ENCODE measurements around the gene TEX55. TPM values are rescaled to one million over a fixed set of nuclear protein-coding genes. Genes with fewer than 3 reads are reported as not detected.
"Not testable (repeated sequence)": the region's sequence is repeated elsewhere in the genome, so short reads cannot be mapped to it uniquely, and the experiment has no call there.

Gene TEX55
- total RNA-seq, 2 donors from 2014 or later, result not detected

GRCh38 chr3:119120480-119120879 lies 25.5 kb upstream of the TEX55 start:
- Histone ChIP-seq H3K9me3 (no peaks in the 10 kb centered on the region), H3K27me3 (replicated peaks; ENCODE audit: insufficient read depth) (no peaks in the 10 kb centered on the region)

GRCh38 chr3:119122350-119122749 lies 23.6 kb upstream of the TEX55 start:
- Histone ChIP-seq H3K4me1 (ENCODE audit: control insufficient read depth in 1 of 2, low read depth in 2 of 2) (no peaks in the 10 kb centered on the region), H3K27me3 (replicated peaks; ENCODE audit: insufficient read depth) (no peaks in the 10 kb centered on the region), H3K27ac (no peak overlapping the region), H3K36me3 (no peaks in the 10 kb centered on the region), H3K4me3 (no peak overlapping the region), H3K9me3 (no peaks in the 10 kb centered on the region)
- no peak for DNase-seq (ENCODE audit: low spot score)
- no peak for ATAC-seq (ENCODE audit: insufficient number of reproducible peaks, low FRiP score, low read depth)
- TF ChIP-seq, protein P1, sequence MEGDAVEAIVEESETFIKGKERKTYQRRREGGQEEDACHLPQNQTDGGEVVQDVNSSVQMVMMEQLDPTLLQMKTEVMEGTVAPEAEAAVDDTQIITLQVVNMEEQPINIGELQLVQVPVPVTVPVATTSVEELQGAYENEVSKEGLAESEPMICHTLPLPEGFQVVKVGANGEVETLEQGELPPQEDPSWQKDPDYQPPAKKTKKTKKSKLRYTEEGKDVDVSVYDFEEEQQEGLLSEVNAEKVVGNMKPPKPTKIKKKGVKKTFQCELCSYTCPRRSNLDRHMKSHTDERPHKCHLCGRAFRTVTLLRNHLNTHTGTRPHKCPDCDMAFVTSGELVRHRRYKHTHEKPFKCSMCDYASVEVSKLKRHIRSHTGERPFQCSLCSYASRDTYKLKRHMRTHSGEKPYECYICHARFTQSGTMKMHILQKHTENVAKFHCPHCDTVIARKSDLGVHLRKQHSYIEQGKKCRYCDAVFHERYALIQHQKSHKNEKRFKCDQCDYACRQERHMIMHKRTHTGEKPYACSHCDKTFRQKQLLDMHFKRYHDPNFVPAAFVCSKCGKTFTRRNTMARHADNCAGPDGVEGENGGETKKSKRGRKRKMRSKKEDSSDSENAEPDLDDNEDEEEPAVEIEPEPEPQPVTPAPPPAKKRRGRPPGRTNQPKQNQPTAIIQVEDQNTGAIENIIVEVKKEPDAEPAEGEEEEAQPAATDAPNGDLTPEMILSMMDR (IDR thresholded peaks at IDR 0.05), result no peak

More at GRCh38 chr3:119120480-119120879, 25.5 kb upstream of the TEX55 start:
- Histone ChIP-seq H3K36me3 (no peaks in the 10 kb centered on the region), H3K4me1 (ENCODE audit: control insufficient read depth in 1 of 2, low read depth in 2 of 2) (no peaks in the 10 kb centered on the region), H3K4me3 (no peak overlapping the region), H3K27ac (no peak overlapping the region)
- ATAC-seq (ENCODE audit: insufficient number of reproducible peaks, low FRiP score, low read depth), result no peak
- TF ChIP-seq, protein P1 (IDR thresholded peaks at IDR 0.05), result no peak
- DNase-seq (ENCODE audit: low spot score), result no peak

- no peak for DNase-seq (ENCODE audit: low spot score)
- TF ChIP-seq, protein P1 (IDR thresholded peaks at IDR 0.05), result no peak
- Histone ChIP-seq H3K27ac (no peak overlapping the region), H3K4me1 (ENCODE audit: control insufficient read depth in 1 of 2, low read depth in 2 of 2) (no peaks in the 10 kb centered on the region), H3K4me3 (no peak overlapping the region), H3K9me3 (no peaks in the 10 kb centered on the region), H3K27me3 (replicated peaks; ENCODE audit: insufficient read depth) (no peaks in the 10 kb centered on the region), H3K36me3 (no peaks in the 10 kb centered on the region)
- no peak for ATAC-seq (ENCODE audit: insufficient number of reproducible peaks, low FRiP score, low read depth)
These were observed 20.6 kb upstream of the TEX55 start for GRCh38 chr3:119125342-119125741.

DNA sequence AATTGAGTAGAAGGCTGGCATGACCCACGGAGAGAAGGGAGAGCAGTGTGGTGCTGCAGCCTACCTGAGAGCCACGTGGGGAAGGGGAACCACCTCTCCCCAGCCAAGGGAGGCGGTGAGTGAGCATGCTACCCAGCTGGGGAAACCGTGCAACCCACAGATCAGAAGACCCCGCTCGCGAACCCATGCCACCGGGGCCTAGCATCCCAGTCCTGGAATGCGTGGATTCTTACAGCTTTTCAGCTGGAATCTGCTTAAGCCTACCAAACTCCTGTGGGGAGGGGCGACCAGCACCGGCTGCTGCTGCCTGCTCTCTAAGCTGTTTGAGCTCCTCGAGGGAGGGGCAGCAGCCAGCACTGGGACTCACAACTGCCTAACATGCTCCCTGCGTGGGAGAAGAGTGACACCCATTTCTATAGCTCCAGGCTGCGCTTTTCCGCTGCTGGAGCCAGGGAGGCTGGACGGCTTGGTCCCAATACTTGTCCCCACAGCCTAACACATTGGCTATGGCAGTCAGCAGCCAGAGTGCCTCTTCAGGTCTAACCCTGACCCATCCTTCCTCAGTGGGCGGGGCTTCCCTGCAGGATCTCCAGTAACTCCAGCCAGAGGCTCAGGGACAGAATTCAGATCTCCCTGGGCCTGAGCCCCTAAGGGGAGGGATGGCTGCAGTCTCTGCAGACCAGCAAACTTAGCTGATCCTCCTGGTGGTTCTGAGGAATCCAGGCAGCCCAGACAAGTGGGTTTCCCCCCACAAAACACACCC lies 20.0 kb upstream of the TEX55 start:
- DNase-seq (ENCODE audit: low spot score), result no peak
- ATAC-seq (ENCODE audit: insufficient number of reproducible peaks, low FRiP score, low read depth), result no peak
- H3K4me1 ChIP-seq (ENCODE audit: control insufficient read depth in 1 of 2, low read depth in 2 of 2), result no peaks in the 10 kb centered on the region

DNA sequence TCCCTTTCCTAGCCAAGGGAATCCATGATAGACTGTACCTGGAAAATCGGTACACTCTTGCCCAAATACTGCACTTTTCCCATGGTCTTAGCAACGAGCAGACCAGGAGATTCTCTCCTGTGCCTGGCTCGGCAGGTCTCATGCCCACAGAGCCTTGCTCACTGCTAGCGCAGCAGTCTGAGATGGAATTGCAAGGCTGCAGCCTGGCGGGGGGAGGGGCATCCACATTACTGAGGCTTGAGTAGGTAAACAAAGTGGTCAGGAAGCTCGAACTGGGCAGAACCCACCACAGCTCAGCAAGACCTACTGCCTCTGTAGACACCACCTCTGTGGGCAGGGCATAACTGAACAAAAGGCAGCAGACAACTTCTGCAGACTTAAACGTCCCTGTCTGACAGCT lies 15.7 kb upstream of the TEX55 start:
- not testable (repeated sequence) for H3K36me3 ChIP-seq; ATAC-seq (ENCODE audit: insufficient number of reproducible peaks, low FRiP score, low read depth); DNase-seq (ENCODE audit: low spot score); H3K27ac ChIP-seq; H3K9me3 ChIP-seq; H3K27me3 ChIP-seq (replicated peaks; ENCODE audit: insufficient read depth); H3K4me3 ChIP-seq; H3K4me1 ChIP-seq (ENCODE audit: control insufficient read depth in 1 of 2, low read depth in 2 of 2)

More for the DNA sequence above, 20.0 kb upstream of the TEX55 start:
- Histone ChIP-seq H3K9me3 (no peaks in the 10 kb centered on the region), H3K27me3 (replicated peaks; ENCODE audit: insufficient read depth) (no peaks in the 10 kb centered on the region), H3K4me3 (no peak overlapping the region), H3K27ac (no peak overlapping the region), H3K36me3 (no peaks in the 10 kb centered on the region)
- TF ChIP-seq, protein P1 (IDR thresholded peaks at IDR 0.05), result no peak

DNA sequence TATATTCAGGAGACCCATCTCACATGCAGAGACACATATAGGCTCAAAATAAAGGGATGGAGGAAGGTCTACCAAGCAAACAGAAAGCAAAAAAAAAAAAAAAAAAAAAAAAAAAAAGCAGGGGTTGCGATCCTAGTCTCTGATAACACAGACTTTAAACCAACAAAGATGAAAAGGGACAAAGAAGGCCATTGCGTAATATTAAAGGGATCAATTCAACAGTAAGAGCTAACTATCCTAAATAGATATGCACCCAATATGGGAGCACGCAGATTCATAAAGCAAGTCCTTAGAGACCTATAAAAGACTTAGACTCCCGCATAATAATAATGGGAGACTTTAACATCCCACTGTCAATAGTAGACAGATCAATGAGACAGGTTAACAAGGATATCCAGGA lies 13.7 kb upstream of the TEX55 start:
- not testable (repeated sequence) for H3K27ac ChIP-seq; H3K9me3 ChIP-seq; DNase-seq (ENCODE audit: low spot score); H3K4me3 ChIP-seq; H3K27me3 ChIP-seq (replicated peaks; ENCODE audit: insufficient read depth); H3K4me1 ChIP-seq (ENCODE audit: control insufficient read depth in 1 of 2, low read depth in 2 of 2); ATAC-seq (ENCODE audit: insufficient number of reproducible peaks, low FRiP score, low read depth); H3K36me3 ChIP-seq

GRCh38 chr3:119139360-119139759 lies 6.6 kb upstream of the TEX55 start:
- H3K36me3 ChIP-seq, result not testable (repeated sequence)

More at GRCh38 chr3:119139360-119139759, 6.6 kb upstream of the TEX55 start:
- ATAC-seq (ENCODE audit: insufficient number of reproducible peaks, low FRiP score, low read depth); H3K27me3 ChIP-seq (replicated peaks; ENCODE audit: insufficient read depth); H3K4me1 ChIP-seq (ENCODE audit: control insufficient read depth in 1 of 2, low read depth in 2 of 2); H3K9me3 ChIP-seq; H3K27ac ChIP-seq; H3K4me3 ChIP-seq; DNase-seq (ENCODE audit: low spot score): not testable (repeated sequence)

All from thoracic aorta (tissue), 2 donors.